Measurements from ENCODE around the gene ABCC6.

Gene ABCC6

DNA sequence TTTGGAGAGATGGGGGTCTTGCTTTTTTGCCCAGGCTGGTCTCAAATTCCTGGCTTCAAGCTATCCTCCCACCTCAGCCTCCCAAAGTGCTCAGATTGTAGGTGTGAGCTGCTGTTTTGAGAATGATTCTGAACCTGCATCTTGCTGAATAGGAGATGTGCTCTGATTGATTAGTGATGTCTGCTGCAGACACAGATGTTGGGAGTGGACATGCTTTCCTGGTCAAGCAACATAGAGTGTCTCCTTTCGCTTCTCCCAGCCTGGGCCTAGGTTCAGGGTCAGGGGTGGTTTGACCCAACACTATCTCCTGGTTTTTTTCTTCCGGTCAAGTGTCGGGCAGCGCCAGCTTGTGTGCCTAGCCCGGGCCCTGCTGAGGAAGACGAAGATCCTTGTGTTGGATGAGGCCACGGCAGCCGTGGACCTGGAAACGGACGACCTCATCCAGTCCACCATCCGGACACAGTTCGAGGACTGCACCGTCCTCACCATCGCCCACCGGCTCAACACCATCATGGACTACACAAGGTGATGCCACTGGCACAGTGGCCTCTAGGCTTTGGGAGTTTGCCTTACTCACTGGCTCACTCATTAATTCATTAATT, 85.2 kb downstream of the ABCC6 start:
- TF ChIP-seq, protein P1, sequence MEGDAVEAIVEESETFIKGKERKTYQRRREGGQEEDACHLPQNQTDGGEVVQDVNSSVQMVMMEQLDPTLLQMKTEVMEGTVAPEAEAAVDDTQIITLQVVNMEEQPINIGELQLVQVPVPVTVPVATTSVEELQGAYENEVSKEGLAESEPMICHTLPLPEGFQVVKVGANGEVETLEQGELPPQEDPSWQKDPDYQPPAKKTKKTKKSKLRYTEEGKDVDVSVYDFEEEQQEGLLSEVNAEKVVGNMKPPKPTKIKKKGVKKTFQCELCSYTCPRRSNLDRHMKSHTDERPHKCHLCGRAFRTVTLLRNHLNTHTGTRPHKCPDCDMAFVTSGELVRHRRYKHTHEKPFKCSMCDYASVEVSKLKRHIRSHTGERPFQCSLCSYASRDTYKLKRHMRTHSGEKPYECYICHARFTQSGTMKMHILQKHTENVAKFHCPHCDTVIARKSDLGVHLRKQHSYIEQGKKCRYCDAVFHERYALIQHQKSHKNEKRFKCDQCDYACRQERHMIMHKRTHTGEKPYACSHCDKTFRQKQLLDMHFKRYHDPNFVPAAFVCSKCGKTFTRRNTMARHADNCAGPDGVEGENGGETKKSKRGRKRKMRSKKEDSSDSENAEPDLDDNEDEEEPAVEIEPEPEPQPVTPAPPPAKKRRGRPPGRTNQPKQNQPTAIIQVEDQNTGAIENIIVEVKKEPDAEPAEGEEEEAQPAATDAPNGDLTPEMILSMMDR (IDR thresholded peaks at IDR 0.05; ENCODE audit: low read depth, low read length, missing control alignments), result no peak
- DNase-seq (ENCODE audit: low read depth), result no peak
- H3K4me3 ChIP-seq (ENCODE audit: low read depth, low read length), result no peak overlapping the region

DNA sequence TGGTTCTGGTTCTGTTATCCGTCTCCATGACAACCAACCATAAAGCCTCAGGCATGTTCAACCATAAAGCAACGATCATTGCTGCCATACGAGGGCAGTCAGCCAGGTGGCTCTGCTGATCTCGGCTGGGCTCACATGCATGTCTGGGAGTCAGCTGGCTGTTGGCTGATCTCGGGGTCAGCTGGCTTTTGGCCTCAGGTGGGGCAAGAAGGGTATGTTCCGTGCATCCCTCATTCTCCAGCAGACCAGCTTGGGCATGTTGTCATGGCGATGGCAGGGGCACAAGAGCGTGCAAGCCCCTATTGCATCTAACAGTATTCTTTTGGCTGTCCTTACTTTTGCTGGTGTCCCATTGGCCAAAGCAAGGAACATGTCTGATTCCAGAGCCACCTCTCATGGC, 86.2 kb downstream of the ABCC6 start:
- TF ChIP-seq, protein P1 (IDR thresholded peaks at IDR 0.05; ENCODE audit: low read depth, low read length, missing control alignments), result no peak
- no peak overlapping the region for H3K4me3 ChIP-seq (ENCODE audit: low read depth, low read length)
- no peak for DNase-seq (ENCODE audit: low read depth)

DNA sequence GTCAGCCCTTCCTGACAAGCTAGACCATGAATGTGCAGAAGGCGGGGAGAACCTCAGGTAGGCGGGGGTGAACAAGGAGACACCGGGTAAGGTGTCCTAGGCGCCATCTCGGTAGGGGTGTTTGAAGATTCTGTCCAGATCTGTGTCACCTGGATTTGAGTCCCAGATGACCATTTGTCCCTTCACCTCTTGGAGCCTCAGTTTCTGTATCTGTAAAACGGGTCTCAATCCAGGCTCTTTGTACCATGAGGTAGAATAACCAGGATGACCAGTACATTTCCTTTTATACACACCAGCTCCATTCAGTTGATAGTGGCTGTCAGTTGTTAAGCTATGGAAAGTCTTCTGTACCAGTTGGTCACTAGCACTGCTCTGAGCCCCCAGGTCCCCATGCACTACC, 86.7 kb downstream of the ABCC6 start:
- TF ChIP-seq, protein P1 (IDR thresholded peaks at IDR 0.05; ENCODE audit: low read depth, low read length, missing control alignments), result no peak
- no peak for DNase-seq (ENCODE audit: low read depth)
- no peak overlapping the region for H3K4me3 ChIP-seq (ENCODE audit: low read depth, low read length)

DNA sequence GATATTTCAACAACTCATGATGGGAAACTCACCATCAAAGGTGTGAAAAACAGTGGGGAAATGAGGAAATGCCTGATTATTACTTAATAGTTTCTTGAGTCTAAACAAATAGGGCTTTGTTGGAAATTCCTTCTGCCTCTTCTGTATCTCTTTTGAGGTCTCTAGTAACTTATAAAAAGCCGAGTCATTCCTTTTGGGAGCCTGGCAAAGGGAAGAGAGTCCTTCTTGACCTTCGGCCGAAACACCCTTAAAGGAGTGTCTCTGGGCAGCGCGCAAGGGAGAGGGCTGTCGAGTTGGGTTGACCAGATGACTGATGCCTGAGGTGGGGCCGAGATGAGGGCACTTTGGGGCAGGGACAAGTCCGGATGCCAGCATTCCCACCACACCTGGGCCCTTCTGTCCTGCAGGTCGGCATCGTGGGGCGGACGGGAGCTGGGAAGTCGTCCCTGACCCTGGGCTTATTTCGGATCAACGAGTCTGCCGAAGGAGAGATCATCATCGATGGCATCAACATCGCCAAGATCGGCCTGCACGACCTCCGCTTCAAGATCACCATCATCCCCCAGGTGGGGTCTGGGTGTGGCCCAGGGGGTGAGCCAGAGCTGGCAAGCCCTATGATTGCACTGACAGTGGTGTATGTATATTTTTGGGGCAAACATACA, 89.2 kb downstream of the ABCC6 start:
- DNase-seq (ENCODE audit: low read depth), result no peak
- TF ChIP-seq, protein P1 (IDR thresholded peaks at IDR 0.05; ENCODE audit: low read depth, low read length, missing control alignments), result no peak
- no peak overlapping the region for H3K4me3 ChIP-seq (ENCODE audit: low read depth, low read length)

DNA sequence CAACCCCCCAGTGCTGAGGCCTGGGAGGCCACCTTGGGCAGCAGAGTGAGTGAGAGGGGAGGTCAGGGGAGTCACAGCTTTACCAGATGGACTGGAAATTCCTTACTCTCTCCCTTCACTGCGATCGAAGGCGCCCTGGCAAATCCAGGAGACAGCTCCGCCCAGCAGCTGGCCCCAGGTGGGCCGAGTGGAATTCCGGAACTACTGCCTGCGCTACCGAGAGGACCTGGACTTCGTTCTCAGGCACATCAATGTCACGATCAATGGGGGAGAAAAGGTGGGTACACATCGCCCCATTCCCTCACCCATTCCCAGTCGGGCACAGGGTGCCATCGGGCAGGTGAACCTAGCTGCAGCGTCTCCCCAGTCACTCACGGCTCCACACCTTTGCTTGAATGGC, 91.6 kb downstream of the ABCC6 start:
- no peak overlapping the region for H3K4me3 ChIP-seq (ENCODE audit: low read depth, low read length)
- TF ChIP-seq, protein P1 (IDR thresholded peaks at IDR 0.05; ENCODE audit: low read depth, low read length, missing control alignments), result no peak
- DNase-seq (ENCODE audit: low read depth), result no peak

DNA sequence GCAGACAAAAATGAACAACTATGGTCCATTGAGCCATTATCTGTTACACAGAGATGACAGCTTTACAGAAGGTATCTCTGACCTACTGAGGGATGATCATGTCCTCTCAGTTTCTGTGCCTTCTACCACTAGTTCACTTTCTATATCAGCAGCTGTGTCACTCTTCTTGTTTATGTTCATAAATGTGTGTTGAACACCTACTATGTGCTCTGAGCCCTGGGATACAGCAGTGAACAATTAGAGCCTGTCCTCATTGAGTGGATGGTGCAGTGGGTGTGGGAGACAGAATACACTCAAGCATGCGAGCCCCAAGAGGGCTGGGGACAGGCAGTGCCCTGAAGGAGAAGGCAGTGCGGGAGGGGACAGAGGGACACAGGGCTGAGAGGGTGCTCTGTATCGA, 92.1 kb downstream of the ABCC6 start:
- TF ChIP-seq, protein P1 (IDR thresholded peaks at IDR 0.05; ENCODE audit: low read depth, low read length, missing control alignments), result no peak
- no peak for DNase-seq (ENCODE audit: low read depth)
- no peak overlapping the region for H3K4me3 ChIP-seq (ENCODE audit: low read depth, low read length)

Data from GM12864 (cell line).